ENCODE data around the gene RHOB.

DNA sequence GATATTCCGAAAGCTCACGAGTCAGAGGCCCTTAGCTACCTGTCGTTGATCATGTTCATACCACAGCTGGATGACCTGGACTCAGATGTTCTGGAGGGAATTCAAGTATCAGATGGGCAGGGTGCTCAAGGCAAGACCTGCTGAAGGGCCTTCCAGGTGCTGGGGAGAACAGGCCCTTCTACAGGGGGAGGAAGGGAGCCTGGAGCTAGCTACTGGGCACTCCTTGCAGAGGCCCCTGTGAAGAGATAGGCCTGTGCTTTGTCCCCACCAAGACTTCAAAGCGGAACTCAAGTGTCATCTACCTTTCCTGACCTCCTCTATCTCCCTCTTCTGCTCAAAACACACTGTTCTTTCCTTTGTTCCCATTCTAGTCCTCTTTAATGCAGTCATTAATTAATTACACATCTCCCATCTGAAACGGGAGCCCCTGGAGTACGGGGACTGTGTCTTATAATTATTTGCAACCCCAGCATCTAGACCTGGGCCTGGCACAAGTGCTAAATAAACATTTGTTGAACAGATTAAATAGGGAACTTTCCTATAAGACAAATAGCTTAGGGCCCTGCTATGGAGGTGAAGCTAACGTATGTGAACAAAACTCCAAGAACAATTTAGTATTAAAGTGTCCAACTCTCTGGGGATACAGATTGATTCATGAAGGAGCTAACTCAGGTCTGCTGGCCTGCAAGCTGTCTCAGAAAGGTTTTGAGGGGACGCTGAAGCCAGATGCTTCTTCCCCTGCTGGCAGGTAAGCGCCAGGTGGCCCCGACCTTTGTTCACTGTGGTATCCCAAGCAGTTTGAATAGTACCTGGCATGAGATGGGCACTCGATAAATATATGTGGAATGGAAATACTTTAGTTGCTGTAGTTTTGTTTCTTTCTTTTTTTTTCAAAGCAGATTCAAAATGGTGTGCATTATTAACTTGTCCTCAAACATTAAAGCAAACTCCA, 22.0 kb downstream of the RHOB start:
- TF ChIP-seq, protein P1, sequence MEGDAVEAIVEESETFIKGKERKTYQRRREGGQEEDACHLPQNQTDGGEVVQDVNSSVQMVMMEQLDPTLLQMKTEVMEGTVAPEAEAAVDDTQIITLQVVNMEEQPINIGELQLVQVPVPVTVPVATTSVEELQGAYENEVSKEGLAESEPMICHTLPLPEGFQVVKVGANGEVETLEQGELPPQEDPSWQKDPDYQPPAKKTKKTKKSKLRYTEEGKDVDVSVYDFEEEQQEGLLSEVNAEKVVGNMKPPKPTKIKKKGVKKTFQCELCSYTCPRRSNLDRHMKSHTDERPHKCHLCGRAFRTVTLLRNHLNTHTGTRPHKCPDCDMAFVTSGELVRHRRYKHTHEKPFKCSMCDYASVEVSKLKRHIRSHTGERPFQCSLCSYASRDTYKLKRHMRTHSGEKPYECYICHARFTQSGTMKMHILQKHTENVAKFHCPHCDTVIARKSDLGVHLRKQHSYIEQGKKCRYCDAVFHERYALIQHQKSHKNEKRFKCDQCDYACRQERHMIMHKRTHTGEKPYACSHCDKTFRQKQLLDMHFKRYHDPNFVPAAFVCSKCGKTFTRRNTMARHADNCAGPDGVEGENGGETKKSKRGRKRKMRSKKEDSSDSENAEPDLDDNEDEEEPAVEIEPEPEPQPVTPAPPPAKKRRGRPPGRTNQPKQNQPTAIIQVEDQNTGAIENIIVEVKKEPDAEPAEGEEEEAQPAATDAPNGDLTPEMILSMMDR (IDR thresholded peaks at IDR 0.05), result no peak
- TF ChIP-seq EZH2 (IDR thresholded peaks at IDR 0.05), result no peak
- TF ChIP-seq EZH2phosphoT487 (IDR thresholded peaks at IDR 0.05), result no peak
